Measurements from ENCODE around the gene GPSM1. TPM values are rescaled to one million over a fixed set of nuclear protein-coding genes. Genes with fewer than 3 reads are reported as not detected.

The GPSM1 gene
- total and polyA plus RNA-seq, 9 of the 15 experiments (the other 6 are each of a cell fraction or from before 2014, with no cell fraction given), result 0.04 to 14.2 (median 3.1) TPM

- TF ChIP-seq ZBTB1 (CRISPR knock-in tag; IDR thresholded peaks at IDR 0.05; ENCODE audit: borderline replicate concordance, low read depth) (no peak), REST (IDR thresholded peaks at IDR 0.05; ENCODE audit: borderline replicate concordance) (peak; percentile 84), REST (CRISPR knock-in tag; IDR thresholded peaks at IDR 0.05; ENCODE audit: low read depth) (no peak), STAG1 (CRISPR knock-in tag; IDR thresholded peaks at IDR 0.05; ENCODE audit: borderline replicate concordance) (peak; percentile 92)
Observed at GRCh38 chr9:136283291-136284235, 43.8 kb upstream of the GPSM1 start (continued).

All from K562 (cell line).